ENCODE results near the gene NPPB.

DNA sequence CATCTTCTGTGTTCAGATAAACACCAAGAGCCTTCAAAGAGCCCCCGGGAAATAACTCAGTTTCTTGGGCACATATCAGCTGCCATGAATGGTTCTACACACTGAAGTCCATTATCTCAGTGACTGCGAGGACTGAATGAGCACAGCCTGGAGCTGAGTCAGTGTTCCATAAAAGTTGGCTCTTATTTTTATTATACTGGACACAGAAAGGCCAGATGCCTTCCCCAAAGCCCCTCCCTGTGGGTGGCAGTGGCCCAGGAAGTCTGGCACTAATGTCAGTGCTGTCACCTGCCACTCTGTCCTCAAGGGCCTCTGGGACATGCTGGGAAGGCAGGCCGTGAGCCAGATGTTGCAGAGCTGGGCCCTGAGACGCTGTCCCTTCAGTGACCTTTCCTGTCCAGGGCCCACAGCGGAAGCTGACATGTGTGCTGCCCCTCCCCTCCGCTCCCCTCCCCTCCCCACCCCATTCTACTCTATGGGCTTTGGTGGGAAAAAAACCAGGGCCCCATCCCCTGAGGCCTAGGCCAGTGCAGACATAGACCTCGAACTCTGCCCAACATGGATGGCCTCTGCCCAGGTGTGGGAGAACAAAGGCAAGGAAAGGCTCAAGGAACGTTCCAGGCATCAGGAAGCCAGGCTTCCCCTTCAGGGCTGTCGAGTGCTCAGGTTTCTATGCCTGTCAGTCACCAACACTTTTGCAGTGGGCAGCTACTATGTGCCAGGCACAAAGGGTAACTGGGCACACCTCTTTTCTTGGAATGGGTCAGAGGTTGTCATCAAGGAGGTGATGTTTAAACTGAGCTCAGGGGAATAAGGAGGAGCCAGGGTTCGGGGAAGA lies 22.4 kb upstream of the NPPB start:
- TF ChIP-seq, protein P1, sequence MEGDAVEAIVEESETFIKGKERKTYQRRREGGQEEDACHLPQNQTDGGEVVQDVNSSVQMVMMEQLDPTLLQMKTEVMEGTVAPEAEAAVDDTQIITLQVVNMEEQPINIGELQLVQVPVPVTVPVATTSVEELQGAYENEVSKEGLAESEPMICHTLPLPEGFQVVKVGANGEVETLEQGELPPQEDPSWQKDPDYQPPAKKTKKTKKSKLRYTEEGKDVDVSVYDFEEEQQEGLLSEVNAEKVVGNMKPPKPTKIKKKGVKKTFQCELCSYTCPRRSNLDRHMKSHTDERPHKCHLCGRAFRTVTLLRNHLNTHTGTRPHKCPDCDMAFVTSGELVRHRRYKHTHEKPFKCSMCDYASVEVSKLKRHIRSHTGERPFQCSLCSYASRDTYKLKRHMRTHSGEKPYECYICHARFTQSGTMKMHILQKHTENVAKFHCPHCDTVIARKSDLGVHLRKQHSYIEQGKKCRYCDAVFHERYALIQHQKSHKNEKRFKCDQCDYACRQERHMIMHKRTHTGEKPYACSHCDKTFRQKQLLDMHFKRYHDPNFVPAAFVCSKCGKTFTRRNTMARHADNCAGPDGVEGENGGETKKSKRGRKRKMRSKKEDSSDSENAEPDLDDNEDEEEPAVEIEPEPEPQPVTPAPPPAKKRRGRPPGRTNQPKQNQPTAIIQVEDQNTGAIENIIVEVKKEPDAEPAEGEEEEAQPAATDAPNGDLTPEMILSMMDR (conservative IDR thresholded peaks at IDR 0.05; ENCODE audit: low read length) = no peak
- TF ChIP-seq EZH2phosphoT487 (IDR thresholded peaks at IDR 0.05; ENCODE audit: borderline replicate concordance) = no peak
